Hematopoietic multipotent progenitor cell treated with erythropoietin and hydrocortisone succinate and interleukin-3 and kit ligand, for 17 days (in vitro differentiated cells): ENCODE data around the gene PITPNC1.
"Not testable (repeated sequence)": the region's sequence is repeated elsewhere in the genome, so short reads cannot be mapped to it uniquely, and the experiment has no call there.

Experiments
- DNase-seq: peaks from one replicate; pipeline ENCODE4 v3.0.0-alpha.2; 2015; ENCODE audit warnings: low spot score

Gene PITPNC1

GRCh38 chr17:67651218-67651579, 274.1 kb downstream of the PITPNC1 start:
- not testable (repeated sequence) for DNase-seq

- no peak for DNase-seq
These were observed 275.4 kb downstream of the PITPNC1 start for GRCh38 chr17:67652433-67652832.

GRCh38 chr17:67655478-67656148, 278.5 kb downstream of the PITPNC1 start:
- DNase-seq: no peak

- no peak for DNase-seq
These were observed 279.6 kb downstream of the PITPNC1 start for GRCh38 chr17:67656494-67657203.

GRCh38 chr17:67657596-67657995, 280.5 kb downstream of the PITPNC1 start:
- DNase-seq: no peak

- no peak for DNase-seq
These were observed 281.2 kb downstream of the PITPNC1 start for GRCh38 chr17:67658265-67658664.

- DNase-seq: no peak
These were observed 281.9 kb downstream of the PITPNC1 start for GRCh38 chr17:67659028-67659427.

- DNase-seq: no peak
These were observed 285.6 kb downstream of the PITPNC1 start for GRCh38 chr17:67662712-67663111.

- DNase-seq: no peak
These were observed 286.4 kb downstream of the PITPNC1 start for GRCh38 chr17:67663457-67663856.

DNA sequence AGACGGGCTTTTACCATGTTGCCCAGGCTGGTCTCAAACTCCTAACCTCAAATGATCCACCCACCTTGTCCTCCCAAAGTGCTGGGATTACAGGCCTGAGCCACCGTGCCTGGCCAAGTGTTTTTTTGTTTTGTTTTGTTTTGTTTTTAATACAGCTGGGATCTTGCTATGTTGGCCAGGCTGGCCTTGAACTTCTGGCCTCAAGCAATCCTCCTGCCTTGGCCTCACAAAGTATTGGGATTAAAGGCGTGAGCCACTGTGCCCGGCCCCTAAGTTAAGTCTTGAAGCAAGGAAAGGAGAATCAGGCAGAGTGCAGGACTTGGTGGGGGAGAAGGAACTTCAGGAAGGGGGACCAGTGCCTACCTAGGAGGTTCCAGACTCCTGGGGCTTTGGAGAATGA, 288.9 kb downstream of the PITPNC1 start:
- DNase-seq: no peak

GRCh38 chr17:67666710-67667109, 289.6 kb downstream of the PITPNC1 start:
- no peak for DNase-seq

GRCh38 chr17:67671493-67671892, 294.4 kb downstream of the PITPNC1 start:
- DNase-seq: no peak

DNA sequence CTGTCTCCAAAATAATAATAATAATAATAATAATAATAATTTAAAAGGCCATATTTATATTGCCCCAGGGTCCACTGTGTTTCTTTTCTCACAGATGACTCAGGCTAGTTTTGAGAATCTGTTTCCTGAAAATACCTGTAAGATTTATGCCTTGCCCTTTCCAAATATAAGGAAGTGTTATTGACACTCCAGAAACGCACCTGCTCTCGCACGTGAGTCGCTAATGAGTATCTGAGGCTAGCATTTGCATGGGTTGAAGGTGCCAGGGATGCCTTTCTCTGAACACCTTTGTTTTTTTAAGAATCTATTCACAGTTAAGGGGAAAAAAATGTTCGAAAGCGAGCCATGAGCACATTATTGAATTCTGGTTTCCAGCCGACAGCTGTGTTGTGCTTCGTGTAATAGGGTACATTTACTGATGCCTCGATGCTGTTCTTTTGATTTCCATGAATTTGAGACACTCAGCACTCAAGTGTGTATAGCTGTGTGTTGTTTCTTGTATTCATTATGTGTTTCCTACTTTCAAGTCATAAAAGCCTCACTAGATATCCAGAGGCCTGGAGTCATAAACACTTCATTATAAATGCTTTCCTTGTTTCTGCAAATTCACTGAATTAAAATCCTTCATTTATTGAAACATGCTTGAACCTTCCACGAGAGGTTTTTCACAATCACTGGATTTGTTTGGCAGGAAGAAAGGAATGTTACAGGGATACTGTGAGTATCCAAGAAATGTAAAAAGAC, 295.7 kb downstream of the PITPNC1 start:
- no peak for DNase-seq

DNA sequence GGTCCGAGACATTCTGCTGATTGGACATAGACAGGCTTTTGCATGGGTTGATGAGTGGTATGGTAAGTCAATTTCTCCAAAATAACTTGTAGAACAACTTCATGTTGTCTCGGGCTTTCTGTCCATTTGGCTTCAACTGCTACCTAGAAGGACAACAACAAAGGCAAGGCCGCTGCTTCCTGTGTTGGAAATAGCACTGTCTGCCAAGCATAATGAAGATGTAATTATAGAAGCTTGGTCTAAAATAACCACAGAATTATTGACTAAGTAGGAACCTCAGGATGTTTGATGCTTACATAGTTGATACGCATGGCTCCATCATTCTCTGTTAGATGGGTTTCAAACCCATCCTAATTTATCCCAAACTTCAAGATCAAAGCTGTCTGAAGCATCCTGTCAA, 298.4 kb downstream of the PITPNC1 start:
- no peak for DNase-seq

GRCh38 chr17:67676305-67676704, 299.2 kb downstream of the PITPNC1 start:
- no peak for DNase-seq

- no peak for DNase-seq
These were observed 301.3 kb downstream of the PITPNC1 start for GRCh38 chr17:67678414-67678813.

GRCh38 chr17:67679225-67679624, 302.1 kb downstream of the PITPNC1 start:
- DNase-seq: no peak

DNA sequence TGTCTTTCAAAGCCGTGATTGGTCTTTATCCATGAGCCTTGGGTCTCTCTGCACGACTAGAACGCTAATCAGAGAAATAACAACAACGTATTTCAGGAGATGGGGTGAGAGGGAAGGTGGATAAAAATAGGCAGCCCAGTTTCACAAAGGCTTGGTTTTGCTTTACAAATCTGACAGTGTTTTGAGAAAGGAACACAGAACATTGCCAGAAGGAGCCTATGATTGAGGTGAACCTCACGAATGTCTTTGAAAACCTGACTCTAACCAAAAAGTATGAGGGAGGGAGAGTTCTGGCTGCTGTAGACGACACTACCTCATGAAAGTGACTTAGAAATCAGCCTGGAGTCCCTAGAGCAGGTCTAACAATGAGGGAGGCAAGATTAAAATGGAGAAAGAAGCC, 302.6 kb downstream of the PITPNC1 start:
- DNase-seq: no peak

DNA sequence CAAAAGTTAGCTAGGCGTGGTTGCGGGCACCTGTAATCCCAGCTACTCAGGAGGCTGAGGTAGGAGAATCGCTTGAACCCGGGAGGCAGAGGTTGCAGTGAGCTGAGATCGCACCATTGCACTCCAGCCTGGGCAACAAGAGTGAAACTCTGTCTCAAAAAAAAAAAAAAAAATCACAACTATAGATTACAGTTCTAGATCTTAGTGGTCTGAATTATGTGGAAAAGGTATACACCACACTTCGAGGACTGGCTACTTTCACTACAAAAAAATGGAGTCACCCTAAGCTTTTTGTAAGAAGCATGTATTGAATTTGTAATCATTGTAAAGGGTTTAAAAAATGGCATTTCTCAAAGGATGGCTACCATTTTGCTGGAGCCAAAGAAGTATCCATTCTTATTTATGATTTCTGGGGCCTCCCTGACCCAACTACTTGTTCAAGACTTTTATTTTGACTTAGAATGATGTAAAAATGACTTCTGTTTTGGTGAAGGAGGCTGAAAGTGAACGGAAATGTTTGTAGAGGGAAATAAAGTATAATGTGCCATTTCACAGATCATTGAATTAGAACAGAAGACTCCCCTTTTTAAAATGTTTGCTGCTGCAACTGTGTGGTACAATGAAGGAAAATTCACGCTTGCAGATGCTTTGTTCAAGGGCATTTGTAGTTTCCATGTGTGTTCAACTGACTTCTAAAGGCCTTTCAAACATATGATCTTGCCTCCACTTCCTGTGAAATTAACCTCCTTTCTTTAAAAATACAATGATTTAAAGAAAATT, 303.6 kb downstream of the PITPNC1 start:
- DNase-seq: no peak

DNA sequence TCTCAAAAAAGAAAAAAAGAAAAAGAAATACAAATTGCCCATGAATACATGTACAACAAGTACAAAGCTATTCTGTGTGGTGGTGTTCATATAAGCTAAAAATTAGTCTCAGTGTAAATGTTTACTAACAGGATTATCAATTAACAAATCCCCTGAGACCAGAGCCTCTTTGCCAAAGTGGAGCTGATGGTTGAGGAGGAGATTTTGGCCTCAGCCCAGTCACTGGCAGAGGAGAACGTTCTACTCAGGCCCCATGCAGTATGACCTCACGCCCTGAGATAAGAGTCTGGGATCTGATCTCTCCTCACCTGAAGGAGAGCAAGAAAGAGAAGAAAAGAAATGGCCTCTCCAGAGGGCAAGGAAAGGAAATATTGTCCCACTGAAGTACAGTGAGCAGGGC, 305.1 kb downstream of the PITPNC1 start:
- DNase-seq: no peak

DNA sequence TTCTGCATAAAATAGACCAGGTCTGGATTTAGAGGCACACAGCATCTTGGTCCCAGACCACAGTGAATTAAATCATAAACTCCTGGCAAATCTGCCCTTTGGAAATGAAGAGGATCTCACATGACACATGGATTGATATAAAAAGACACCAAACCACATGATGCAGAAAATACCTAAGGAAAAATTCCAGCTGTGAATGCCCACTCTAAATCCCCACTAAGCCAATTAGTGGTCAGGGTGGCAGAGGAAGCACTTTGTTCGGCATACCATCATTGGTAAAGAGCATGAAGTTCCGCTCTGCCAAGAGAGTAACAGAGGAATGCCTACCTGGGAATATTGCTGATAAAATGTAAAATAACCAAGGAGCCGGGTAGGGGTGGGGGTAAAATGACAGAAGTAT, 308.3 kb downstream of the PITPNC1 start:
- DNase-seq: no peak

GRCh38 chr17:67686241-67686640, 309.2 kb downstream of the PITPNC1 start:
- no peak for DNase-seq
